Stimulated activated CD4-positive, alpha-beta T cell treated with anti-CD3 and anti-CD28 coated beads, Interleukin-4, amount 100 ng/mL, for 24 hours (primary cell): ENCODE measurements around the gene CAMKMT.

Experiments used
- DNase-seq: peaks from one replicate; pipeline ENCODE4 v3.0.0-alpha.2; 2020

Gene CAMKMT

DNA sequence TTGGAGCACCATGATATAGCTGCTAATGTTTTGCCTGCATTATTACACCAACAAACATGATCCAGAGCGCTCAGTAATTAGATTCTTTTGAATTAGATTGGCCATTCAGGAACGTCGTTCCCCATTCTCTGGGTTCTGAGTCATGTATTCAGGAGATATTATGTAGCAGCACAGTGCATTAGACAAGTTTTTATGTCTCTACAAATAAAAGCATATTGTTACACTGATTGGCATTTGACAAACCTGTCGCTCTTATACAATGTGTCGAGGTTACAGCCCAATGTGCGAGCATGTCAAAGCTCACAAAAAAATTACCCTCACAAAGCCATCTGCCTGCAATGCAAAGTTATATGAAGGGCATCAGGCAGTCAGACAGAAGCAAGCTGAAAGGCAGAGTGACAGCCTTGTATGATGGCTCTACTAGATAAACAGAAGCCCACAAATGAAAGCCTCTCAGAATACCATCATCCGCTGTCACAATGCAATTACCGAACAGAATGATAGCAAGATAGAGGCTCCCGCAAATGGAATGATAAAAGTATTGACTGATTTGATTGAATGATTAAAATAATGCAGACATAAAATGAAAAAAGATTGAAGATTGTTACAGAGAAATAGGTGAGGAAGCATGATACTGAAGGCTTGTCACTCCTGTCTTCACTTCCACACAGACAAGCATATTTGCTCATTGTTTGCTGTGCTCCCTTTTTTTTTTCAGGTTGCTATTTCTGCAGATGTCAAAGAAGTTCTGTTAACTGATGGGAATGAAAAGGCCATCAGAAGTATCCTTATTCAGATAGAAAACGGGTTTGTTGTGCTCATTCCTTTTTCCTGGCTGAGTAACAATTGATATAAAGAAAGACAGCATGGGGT is 345.2 kb downstream of the CAMKMT start:
- no peak for DNase-seq

DNA sequence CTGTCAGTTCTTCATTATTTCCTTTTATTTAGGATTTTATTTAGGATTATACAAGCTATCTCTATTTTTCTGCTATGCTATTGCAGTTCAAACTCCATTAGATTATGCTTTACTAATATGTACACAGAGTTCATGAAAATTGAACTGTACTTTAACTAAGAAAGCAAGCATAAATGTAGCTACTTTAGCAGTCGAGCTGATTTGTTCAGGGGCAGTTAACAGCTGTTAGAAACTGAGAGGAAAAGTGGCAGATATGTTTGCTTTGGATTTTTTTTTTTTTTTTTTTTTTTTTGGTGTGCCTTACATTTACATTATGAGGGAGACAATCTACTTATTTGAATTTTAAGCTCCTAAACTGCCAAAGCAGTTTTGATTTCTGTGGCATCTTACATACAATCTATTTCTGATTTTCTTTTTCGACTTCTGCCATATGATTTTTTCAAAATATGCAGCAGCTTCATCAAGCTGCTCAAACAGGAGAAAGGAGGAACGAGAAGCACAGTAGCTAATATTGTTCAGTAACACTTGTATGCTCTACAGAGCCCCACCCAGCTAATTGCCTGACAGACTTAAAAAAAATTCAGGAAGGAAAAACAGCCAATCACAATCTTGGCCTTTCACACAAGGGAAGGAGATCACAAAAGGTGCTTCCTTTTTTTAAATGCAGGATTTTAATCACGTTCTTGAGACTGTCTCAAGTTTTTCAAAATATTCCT is 346.4 kb downstream of the CAMKMT start:
- DNase-seq, result no peak

DNA sequence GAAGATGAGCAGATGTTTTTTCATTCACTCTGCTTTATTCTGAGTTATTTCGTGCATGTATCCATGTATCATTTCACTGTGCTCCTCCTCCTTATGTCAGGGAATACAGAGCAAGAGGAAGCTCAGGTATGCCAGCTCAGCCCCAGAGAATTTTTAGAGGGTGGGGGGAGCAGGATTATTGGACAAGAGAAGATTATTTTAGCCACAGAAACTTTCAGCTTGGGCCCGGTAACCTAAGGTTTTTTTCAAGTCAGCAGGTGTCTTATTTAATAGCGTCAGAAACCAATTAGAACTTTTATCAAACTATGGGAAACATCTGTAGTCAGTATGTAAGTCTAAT is 346.9 kb downstream of the CAMKMT start:
- DNase-seq, result no peak

DNA sequence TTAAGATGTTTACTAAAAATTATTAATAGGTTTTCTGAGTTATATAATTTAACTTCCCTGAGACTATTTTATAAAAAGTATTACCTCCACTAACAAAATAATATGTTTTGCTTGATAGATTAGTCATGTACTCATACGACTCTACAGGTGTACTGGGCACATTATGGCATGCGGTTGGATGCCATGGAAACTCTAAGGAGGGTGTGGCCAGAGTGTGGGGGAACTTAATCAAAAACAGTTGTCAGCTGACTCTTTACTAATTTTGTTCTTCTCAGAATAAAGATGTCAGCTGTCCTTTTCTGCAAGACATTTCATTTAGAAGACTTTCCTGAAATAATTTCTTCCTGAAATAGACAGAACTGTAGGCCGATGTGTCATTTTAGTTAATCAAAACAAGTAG is 351.4 kb downstream of the CAMKMT start:
- DNase-seq, result no peak

DNA sequence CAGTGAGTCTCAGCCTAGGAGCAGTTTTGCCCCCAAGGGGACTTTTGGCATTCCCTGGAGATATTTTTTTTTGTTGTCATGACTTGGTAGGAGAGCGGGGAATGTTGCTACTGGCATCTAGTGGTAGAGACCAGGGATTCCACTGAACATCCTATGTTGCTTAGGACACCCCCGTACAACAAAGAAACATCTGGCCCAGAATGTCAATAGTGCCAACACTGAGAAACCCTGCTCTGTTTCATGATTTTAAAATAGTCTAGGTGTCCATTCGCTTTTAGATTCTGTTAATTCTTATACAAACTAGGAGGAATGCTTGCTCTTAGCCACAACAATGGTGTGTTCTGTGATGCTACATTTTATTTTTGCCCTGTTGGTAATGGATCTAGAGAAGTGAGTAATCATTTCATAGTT is 353.9 kb downstream of the CAMKMT start:
- DNase-seq, result no peak

DNA sequence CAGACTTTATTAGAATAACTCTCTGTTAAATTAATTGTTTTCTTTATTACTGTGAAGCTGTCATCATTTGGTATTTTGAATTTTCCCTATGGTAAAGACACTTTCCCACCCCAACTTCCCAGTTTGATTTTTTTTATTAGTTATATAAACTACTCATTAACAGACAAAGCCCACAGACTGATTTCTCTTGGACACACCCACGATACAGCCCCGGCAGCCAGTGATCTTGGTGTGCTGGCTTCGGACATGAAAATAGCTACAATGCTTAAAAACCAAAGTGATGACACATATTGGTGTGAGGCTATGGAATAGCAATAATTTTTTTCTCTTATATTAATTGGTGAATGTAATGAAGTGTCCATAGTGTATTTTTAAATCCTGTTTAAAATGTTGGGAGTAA is 354.4 kb downstream of the CAMKMT start:
- DNase-seq, result no peak

DNA sequence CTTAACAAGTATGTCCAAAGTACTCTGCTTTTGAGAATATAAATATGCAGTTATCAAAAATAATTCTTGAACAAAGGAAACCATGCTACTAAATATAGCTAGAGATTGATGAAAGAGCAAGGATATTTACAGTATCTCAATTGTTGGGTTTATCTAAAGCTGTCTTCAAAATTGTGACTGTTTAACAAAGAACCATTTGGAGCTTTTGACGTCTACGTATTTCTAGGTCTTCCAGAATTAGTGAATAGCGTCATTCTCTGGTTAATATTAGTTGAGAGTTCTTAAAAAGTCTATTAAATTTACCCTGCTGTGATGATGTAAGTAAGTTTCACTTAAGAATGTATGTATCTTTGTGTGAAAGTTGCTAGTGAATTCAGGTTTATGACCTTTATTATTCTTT is 356.7 kb downstream of the CAMKMT start:
- no peak for DNase-seq

DNA sequence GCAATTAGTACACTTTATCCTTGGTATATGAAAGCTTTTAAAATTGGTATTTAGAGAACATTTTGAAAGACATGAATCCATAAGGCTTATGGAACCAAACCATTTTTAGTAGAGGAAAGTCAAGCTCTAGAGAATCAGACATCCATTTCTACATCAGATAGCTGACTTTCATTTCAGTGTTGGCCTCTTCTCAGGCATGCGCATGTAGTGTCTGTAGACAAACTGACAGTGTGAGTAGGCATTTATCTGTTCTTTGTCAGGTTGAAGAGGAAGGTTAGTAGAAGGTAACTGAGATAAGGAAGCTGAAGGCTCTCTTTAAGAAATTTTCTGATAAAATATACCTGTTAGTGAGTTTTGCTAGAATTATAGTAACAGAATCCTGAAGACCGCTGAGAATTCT is 357.8 kb downstream of the CAMKMT start:
- DNase-seq, result no peak

DNA sequence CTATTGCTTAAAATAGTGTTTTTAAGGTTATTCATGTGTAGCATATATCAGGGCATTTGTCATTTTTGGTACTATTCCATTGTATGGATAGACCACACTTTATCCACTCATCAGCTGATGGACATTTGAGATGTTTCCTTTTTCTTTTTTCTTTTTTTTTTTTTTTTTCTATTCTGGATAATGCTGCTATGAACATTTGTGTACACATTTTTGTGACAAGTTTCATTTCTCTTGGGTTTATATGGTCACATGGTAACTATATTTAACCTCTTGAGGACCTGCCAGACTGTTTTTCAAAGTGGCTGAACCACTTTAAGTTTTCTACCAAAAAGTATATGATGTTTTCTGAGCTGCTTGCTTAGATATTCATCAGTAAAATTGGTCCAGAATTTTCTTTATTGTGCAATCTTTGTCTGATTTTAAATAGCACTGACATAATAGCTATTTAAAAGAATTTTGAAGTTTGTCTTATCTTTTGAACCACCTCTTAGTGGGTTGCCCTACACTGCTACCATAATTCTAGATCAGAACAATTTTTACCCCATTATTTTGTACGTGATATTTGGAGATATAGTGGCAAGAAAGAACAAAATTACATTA is 360.4 kb downstream of the CAMKMT start:
- no peak for DNase-seq

DNA sequence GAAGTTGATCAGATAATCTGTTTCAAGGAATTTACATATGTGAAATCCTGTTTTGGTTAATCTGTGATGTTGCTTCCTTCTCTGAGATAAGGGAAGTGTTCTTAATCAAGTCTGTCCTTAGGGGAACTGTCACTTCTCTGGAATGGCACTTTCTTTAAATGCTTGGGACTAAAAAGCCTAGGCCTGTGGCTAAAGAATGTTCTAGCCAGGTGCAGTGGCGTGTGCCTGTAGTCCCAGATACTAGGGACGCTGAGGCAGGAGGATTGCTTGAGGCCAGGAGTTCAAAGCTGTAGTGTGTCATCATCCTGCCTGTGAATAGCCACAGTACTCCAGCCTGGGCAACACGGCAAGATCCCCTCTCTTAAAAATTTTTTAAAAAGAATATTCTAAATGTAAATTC is 362.2 kb downstream of the CAMKMT start:
- DNase-seq, result no peak

DNA sequence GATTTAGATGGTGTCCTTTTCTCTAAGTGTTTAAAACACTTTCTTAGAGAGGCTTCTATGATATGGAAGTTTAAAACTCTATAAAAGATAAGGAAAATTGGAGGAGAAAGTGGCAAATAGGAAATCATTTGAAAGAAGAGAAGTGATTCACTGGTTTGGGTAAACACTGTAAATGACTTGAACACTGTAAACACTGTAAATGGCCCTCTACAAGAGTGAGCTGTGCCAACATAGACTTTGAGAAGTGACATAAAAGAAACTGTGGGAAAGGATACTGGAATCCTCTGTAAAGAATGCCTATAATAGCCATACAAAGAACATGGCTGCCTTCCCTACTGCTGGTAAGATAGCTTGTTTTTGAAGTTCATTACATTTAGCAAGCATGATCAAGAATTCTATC is 368.8 kb downstream of the CAMKMT start:
- DNase-seq, result no peak

DNA sequence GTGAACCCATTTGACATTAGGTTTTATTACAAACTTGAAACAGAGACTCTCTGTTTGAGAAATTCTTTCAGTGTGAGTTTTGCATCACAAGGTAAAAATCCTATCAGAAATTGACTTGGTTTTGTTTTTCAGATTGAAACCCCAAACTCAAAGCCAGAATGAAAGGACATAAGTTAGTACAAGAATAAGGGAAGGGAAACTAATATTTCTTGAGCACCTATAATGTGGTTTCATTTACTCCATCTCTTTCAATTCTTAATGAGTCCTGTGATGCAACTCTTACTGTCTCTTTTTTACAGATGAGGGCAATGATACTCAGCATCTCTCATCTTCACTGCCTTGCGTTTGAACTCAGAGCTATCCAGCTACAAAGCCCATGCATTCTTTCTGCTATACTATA is 369.8 kb downstream of the CAMKMT start:
- no peak for DNase-seq

DNA sequence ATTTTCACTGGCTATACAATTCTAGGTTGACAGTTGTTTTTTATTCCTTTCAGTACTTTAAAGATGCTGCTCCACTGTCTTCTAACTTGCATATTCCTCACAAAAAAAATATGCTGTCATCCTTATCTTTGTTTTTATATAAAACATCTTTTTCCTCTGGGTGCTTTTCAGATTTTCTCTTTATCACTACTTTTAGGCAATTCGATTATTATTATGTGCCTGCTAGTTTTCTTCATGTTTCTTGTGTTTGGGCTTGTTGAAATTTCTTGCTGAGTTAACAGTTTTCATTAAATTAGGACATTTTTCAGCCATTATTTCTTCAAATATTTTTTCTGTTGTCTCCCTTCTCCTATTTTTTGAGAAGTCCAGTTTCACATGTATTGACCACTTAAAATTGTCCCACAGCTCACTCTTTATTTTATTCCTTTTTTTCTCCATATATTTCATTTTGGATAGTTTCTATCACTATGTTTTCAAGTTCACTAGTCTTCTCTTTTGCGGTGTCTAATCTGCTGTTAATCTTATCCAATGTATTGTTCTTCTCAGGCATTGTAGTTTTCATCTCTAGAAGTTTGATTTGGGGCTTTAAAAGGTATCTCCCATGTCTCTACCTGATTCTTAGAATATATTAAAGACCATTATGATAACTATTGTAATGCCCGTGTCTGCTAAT is 374.7 kb downstream of the CAMKMT start:
- no peak for DNase-seq

DNA sequence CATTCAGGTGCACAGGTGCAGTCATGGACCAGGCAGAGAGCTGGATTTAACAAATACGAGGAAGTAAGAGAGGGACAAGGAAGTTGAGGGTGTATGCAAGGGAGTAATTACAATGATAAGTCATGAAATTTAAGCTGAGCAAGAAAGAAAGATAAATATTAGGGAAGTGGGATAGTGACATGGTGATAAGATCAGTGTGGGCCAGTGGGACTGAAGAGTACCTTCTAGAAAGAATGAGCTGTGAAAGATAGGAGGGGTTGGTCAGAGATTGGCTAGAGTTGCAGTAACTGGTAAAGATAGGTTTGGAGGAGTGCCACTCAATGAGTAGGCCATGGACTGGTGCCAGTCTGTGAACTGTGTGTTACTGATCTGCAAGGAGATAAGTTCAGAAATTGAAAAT is 378.9 kb downstream of the CAMKMT start:
- no peak for DNase-seq

DNA sequence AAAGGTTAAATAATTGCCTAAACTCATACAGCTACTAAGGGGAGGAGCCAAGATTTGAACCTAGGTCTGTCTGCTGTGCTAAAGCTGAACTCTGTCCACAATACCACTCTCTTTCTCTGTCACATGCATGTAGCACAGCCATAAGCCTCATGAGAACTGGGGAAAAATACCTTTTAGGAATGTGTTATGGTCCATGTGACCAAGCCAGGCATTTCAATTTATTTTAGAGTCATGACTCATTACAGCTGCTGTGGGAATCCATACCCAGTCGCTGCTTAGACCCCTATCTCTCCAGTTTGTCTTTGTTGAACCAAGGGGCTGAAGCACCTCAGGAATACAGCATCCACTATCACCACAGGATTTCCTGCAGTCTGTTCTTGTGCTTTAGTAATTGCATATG is 379.8 kb downstream of the CAMKMT start:
- no peak for DNase-seq

DNA sequence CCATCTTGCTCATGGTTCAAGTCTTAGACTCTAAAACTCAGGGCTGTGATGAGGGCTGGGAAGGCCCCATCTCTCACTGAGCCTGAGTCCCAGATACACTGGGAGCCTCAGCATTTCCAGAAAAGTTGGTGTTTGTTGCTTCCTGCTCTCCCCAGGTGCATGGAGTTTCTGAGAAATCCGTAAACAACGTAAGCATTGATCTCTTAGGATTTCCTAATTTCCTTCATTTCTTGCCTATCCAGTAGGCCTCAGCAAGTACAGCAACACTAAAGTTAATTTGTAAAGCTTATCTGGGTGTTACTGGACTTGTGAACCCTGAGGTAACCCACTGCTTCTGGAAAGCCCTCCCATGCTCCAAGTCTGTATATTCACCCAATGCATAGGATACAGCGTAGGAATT is 380.3 kb downstream of the CAMKMT start:
- DNase-seq, result no peak

DNA sequence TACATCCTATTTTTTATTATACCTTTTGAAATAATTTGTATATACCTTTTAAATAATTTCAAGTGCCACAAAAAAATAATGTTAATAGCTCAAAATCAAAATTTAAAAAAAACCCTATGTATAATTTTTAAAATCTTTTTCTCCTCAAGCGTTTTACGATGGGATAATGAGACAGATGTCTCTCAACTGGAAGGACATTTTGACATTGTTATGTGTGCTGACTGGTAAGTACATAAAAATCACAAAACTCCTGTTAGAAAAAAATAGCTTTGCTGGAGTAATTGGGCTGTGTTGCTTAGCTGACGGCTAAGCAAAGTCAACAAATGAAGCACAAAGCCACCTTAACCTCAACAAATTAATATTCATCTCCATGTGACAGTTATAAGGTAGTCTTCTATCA is 381.7 kb downstream of the CAMKMT start:
- no peak for DNase-seq

DNA sequence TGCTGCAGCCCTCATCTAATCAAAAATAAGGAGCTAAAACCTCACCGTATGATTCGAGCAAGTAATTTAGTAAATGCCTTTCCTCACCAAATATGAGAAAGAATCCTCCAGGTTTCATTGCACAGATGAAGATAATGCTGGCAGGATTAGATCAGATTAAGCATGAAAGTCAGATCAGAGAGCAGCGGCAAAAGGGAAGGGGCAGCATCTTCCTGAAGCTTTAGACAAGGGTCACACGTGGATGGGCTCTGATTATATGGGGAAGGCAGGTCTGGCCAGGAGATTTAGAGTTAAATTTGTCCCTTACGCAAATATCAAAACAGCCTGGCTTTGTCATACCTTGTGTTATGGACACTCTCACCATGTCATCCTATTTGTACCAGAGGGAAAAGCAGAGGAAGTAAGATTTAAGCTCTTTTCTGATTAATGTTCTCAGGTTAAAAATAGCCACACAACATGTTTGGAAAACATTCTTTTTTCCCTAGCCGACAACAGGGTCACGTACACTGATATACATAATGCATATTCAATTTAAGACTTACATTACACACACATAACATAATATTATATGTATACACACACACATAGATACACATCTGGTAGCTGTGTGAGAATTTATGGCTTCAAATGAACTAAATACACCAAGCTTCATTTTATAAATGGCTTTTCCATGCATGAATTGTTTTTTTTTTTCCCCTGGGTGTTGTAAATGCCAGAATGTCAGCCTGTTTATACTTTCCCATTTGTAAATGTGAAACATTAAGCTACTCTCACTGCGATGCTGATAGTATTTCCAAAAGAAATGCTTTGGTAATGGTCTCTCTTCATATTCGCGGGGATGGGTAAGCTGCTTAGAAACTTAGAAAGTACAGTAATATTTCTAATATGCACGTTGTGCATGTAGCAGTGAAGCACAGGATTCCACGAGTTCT is 383.5 kb downstream of the CAMKMT start:
- no peak for DNase-seq

DNA sequence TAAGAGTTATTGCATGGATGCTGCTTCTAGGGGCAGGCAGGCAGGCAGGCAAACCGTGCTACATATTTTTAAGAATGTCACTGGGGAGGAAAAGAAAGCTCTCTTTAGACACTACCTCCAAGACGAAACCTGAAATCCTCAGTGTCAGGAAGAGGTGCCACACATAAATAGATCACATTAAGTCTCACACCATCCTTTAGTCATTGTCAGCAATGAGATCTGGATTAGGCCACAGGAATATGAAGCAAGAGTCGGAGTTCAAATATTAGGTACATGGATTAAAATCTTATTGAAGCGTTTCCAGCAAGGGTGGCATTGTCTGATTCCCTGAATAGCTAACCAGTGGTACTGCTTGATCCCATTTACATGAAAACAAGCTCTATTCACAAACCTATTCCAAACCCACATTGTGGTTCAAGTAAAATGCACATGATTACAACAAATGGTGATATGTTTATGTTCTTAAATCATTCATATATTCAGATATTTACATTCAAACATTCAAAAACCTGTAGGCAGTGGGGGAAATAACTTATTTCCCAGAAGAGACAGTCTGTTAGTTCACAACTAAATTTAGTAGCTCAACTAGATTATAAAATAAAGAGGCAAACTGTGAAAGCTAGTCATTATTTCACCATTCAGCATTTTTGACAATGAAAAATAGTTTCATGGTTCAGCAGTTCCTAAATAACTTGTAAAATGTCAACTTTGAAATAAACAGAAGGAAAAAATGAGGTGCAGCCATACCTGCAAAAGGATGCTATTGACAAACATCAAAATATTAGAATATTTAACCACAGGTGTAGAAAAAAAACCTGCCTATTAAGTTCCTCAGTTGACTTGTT is 384.4 kb downstream of the CAMKMT start:
- DNase-seq, result no peak

DNA sequence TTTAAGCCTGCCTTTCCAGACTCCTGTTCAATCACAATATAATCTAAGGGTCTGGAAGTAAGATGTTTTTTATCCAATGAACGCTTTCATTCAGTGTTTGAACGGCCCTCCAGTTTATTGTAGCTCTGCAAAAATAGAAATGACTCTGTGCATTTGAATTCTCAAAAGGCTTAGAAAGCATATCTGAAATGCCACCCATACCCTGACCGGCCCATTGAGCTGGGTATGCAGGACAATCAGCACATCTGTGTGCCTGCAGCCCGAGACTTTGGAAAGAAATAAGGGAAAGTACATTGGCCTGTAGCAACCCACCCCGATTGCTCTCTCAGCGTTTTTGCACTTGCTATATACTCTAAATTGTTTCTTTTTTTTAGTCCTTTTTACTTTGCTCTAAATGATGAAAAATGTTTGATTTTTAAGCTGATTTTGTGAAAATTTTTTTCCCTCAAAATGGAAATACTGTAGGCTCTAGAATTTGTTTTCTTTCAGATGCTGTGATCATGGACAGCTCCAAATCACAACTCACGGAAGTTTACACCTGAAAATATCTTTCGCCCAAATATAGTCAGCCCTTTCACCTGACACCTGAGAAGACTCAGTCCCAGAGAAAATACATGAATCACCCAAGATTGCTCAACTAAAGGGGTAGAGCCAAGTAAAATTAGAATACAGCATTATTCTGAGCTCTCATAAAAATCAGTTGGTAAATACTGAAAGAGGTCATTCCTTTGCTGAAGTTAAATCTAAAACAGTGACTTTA is 385.3 kb downstream of the CAMKMT start:
- DNase-seq, result no peak

DNA sequence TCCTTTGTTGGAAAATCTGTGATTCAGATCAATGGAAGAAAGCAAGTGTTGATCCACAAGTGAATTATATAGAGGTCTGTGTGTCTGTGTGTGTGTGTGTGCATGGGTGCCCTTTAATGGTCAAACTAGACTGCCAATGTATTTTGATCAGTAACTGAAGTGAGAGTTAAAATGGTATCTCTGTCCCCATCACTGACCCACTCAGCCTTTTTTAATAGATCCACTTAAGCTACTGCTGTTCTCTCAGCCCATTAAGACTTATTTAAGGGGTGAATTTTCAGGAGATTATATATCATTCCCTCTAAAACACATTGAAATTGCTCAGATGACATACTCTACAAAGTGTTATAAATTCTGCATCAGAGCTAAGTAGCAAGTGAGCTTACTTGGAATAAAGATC is 386.0 kb downstream of the CAMKMT start:
- no peak for DNase-seq
